ENCODE measurements around the gene NAA10. TPM values are rescaled to one million over a fixed set of nuclear protein-coding genes. Genes with fewer than 3 reads are reported as not detected.
A peak's percentile ranks its signal among the peaks of the same experiment; 100 is the strongest.

Gene NAA10
- total and polyA plus RNA-seq, 2 of the 13 experiments (the other 11 are each of a cell fraction or from before 2014, with no cell fraction given): 49.2 to 51.7 TPM

GRCh38 chrX:153967536-153968224, 32.8 kb upstream of the NAA10 start:
- Histone ChIP-seq H3K4me1 (ENCODE audit: insufficient read depth, low read length) (peaks cover 36% of the 10 kb centered on the region), H2AFZ (ENCODE audit: low read length) (no peak overlapping the region), H3K27ac (ENCODE audit: extremely low read length, insufficient read depth, low read length) (no peak overlapping the region), H3K36me3 (replicated peaks in 1 of 2; ENCODE audit: control insufficient read depth in 1 of 2, insufficient read depth in 2 of 2, low read length in 2 of 2) (peaks cover 3 to 34% of the 10 kb centered on the region in 2 experiments; a peak in 4 of 5 replicates), H4K20me1 (ENCODE audit: insufficient read depth, low read length) (peaks cover 48% of the 10 kb centered on the region), H3K4me2 (ENCODE audit: low read depth, low read length) (peak overlapping the region; percentile 88), H3K9me3 (ENCODE audit: low read length) (no peaks in the 10 kb centered on the region), H3K9ac (ENCODE audit: insufficient read depth, low read depth, low read length) (no peak overlapping the region), H3K4me3 (replicated peaks in 1 of 3; ENCODE audit: insufficient read depth in 1 of 3, low read depth in 2 of 3, low read length in 3 of 3) (no peak overlapping the region; a peak in 1 of 6 replicates), H3K27me3 (ENCODE audit: control insufficient read depth in 1 of 2, insufficient read depth in 2 of 2, low read length in 2 of 2) (no peaks in the 10 kb centered on the region; a peak in 1 of 5 replicates), H3K79me2 (ENCODE audit: insufficient read depth, low read length) (peaks cover 66% of the 10 kb centered on the region)
- DNase-seq (ENCODE audit: low spot score): no peak
- whole genome bisulfite sequencing (ENCODE audit: low lambda C conversion rate): 82% methylated on average over 5 of the region's 16 CpGs
- in situ Hi-C loops (cut with HindIII; ENCODE audit: extremely low pct_ligation_motif_present, low pct_unique_long_range_greater_than_20kb): no loop called here
- intact Hi-C loops (cut with micrococcal nuclease; ENCODE audit: unreplicated experiment): no loop called here
- ChIA-PET POLR2A (interaction anchor here (1.4 to 1.7 kb wide), 3 partner anchors 9 to 45 kb away, joined by 3 to 5 read pairs (median 4); no protein-coding TSS in a partner anchor), CTCF (ENCODE audit: low intra/inter-chr PET ratio, low total read pairs) (no interaction called here)
- ATAC-seq: no peak
- FAIRE-seq: no peak
- TF ChIP-seq CBX1 (IDR thresholded peaks at IDR 0.05; ENCODE audit: low read depth) (no peak), SP4 (CRISPR knock-in tag; IDR thresholded peaks at IDR 0.05) (no peak), ZBTB38 (CRISPR knock-in tag; IDR thresholded peaks at IDR 0.05) (no peak), ZBTB33 (CRISPR knock-in tag; IDR thresholded peaks at IDR 0.05) (peak; percentile 82)
- BruUV-seq (replicated peaks): TSS peak; percentile 12
